GM12878 (cell line): Measurements from ENCODE around the gene CCDC194.

ENCODE experiments used
- ATF3 ChIP-seq: IDR thresholded peaks from 2 replicates; pipeline ENCODE4 v1.6.1; 2011; ENCODE audit warnings: low read depth, mild to moderate bottlenecking, low read length, moderate library complexity, borderline replicate concordance; ENCODE audit errors: extremely low read depth
- CREB1 ChIP-seq: IDR thresholded peaks from 2 replicates; pipeline ENCODE4 v1.6.1; 2012; ENCODE audit warnings: low read depth, mild to moderate bottlenecking, inconsistent platforms
- CTCF ChIP-seq, 3 experiments: IDR thresholded peaks in 2 of 3; conservative IDR thresholded peaks in 1 of 3; 2 replicates each; pipeline ENCODE4 v1.5.1; 2011; ENCODE audit warnings: low read depth in 3 of 3, low read length in 3 of 3, mild to moderate bottlenecking in 3 of 3, control low read depth in 2 of 3, moderate library complexity in 2 of 3, inconsistent platforms in 1 of 3, mixed read lengths in 1 of 3; ENCODE audit not compliant: control insufficient read depth in 2 of 3, insufficient read depth in 1 of 3; ENCODE audit errors: extremely low read depth in 1 of 3
- EP300 ChIP-seq, 2 experiments: fragments of 150-350 bp in 1 of 2; IDR thresholded peaks; 2 replicates each; pipeline ENCODE4 v1.6.1; 2011 to 2012; ENCODE audit warnings: low read depth in 2 of 2, low read length in 2 of 2, borderline replicate concordance in 1 of 2, improper control_type of control experiment in 1 of 2, inconsistent platforms in 1 of 2; ENCODE audit not compliant: control insufficient read depth in 1 of 2
- ESRRA ChIP-seq: IDR thresholded peaks from 2 replicates; pipeline ENCODE4 v1.6.1; 2012; ENCODE audit warnings: mild to moderate bottlenecking, low read length, improper control_type of control experiment
- EZH2 ChIP-seq: IDR thresholded peaks from 2 replicates; pipeline ENCODE4 v1.6.1; 2012; ENCODE audit warnings: low read depth, mild to moderate bottlenecking, control low read depth, inconsistent platforms, low read length, borderline replicate concordance; ENCODE audit not compliant: control insufficient read depth
- MXI1 ChIP-seq: fragments of 150-350 bp; IDR thresholded peaks from 2 replicates; pipeline ENCODE4 v1.6.1; 2011; ENCODE audit warnings: low read depth, mild to moderate bottlenecking, inconsistent platforms, low read length, improper control_type of control experiment
- NKRF ChIP-seq: fragments of 450-650 bp; conservative IDR thresholded peaks from 2 replicates; pipeline ENCODE4 v1.6.1; 2017; ENCODE audit warnings: mild to moderate bottlenecking, moderate library complexity
- POLR2A ChIP-seq: IDR thresholded peaks from 2 replicates; pipeline ENCODE4 v1.6.1; 2011; ENCODE audit warnings: low read depth, mild to moderate bottlenecking, low read length
- REST ChIP-seq: IDR thresholded peaks from 2 replicates; pipeline ENCODE4 v1.6.1; 2012; ENCODE audit warnings: mild to moderate bottlenecking, low read depth, low read length
- TARDBP ChIP-seq: IDR thresholded peaks from 2 replicates; pipeline ENCODE4 v1.6.1; 2016; ENCODE audit warnings: borderline replicate concordance

- TF ChIP-seq POLR2A (no peak), EP300 (IDR thresholded peaks at IDR 0.05; ENCODE audit: borderline replicate concordance in 1 of 2, control insufficient read depth in 1 of 2, low read depth in 2 of 2, low read length in 2 of 2) (no peak), CTCF (IDR thresholded peaks at IDR 0.05 in 2 of 3, conservative IDR thresholded peaks at IDR 0.05 in 1 of 3; ENCODE audit: control insufficient read depth in 2 of 3, extremely low read depth in 1 of 3, insufficient read depth in 1 of 3, low read depth in 3 of 3, low read length in 3 of 3) (no peak), ESRRA (no peak), NKRF (no peak), TARDBP (no peak), EZH2 (no peak), REST (no peak), MXI1 (no peak), CREB1 (no peak), ATF3 (no peak)
These were observed 46.1 kb downstream of the CCDC194 start for GRCh38 chr19:17347877-17348276.
